Upper lobe of right lung (tissue), 1 donor: ENCODE measurements around the gene CNTNAP2. TPM values are rescaled to one million over a fixed set of nuclear protein-coding genes. Genes with fewer than 3 reads are reported as not detected.

Source experiments
- ATAC-seq: fragments of 200-7000 bp; cut with Tn5 transposase; one replicate; pipeline ENCODE4 v1.9.1; 2020; ENCODE audit warnings: mild to moderate bottlenecking, moderate library complexity
- DNase-seq: peaks from one replicate; pipeline ENCODE4 v3.0.0-alpha.2; 2020
- H3K27ac ChIP-seq: fragments of 200-600 bp; one replicate; pipeline ENCODE4 v1.8.0; 2022
- H3K27me3 ChIP-seq: fragments of 200-600 bp; one replicate; pipeline ENCODE4 v1.8.0; 2022; ENCODE audit warnings: mild to moderate bottlenecking
- H3K36me3 ChIP-seq: fragments of 200-600 bp; one replicate; pipeline ENCODE4 v1.8.0; 2022
- H3K4me1 ChIP-seq: fragments of 200-600 bp; one replicate; pipeline ENCODE4 v1.8.0; 2022
- H3K4me3 ChIP-seq: fragments of 200-600 bp; one replicate; pipeline ENCODE4 v1.8.0; 2022; ENCODE audit warnings: mild to moderate bottlenecking
- H3K9me3 ChIP-seq: fragments of 200-600 bp; one replicate; pipeline ENCODE4 v1.8.0; 2022
- intact Hi-C: fragments of 100-400 bp; cut with DNase I; formaldehyde crosslinking; loops from one replicate; pipeline ENCODE4 v1.11.0; 2022
- total RNA-seq: library from RNA; stranded (reverse); fragmentation: NEBNext Ultra II Directional; extraction: Animal tissue kit (Norgen Biotek cat#: 25700); gene quantifications from one replicate; pipeline ENCODE4 v1.2.1, GENCODE V29; 2021
- TF ChIP-seq, protein P1 (sequence below): fragments of 200-600 bp; IDR thresholded peaks from one replicate; pipeline ENCODE4 v1.8.0; 2022; ENCODE audit warnings: antibody characterized with exemption
- donor health status: DM: no; HTN: yes; CAD: no; lungs with severe emphysema.

CNTNAP2 gene
- total RNA-seq, 1 donor from 2014 or later = 0.41 TPM

DNA sequence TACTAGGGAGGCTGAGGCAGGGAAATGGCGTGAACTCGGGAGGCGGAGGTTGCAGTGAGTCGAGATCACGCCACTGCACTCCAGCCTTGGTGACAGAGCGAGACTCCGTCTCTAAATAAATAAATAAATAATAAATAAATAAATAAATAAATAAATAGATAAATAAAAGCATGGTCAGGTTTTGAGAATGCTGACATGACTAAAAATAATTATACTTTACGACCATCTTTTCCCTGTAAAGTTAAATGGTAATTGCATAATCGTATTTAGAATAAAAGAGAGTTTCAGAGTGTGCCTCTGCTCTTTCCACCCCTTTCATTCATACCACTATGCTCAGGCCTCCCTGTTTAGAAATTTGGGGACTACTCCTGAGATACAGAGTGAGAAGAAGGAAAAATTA, 326.5 kb downstream of the CNTNAP2 start:
- Histone ChIP-seq H3K27me3 (no peaks in the 10 kb centered on the region), H3K9me3 (no peaks in the 10 kb centered on the region), H3K4me3 (no peak overlapping the region), H3K27ac (no peak overlapping the region), H3K36me3 (no peaks in the 10 kb centered on the region), H3K4me1 (no peaks in the 10 kb centered on the region)
- ATAC-seq (no peak), DNase-seq (no peak)
- TF ChIP-seq, protein P1, sequence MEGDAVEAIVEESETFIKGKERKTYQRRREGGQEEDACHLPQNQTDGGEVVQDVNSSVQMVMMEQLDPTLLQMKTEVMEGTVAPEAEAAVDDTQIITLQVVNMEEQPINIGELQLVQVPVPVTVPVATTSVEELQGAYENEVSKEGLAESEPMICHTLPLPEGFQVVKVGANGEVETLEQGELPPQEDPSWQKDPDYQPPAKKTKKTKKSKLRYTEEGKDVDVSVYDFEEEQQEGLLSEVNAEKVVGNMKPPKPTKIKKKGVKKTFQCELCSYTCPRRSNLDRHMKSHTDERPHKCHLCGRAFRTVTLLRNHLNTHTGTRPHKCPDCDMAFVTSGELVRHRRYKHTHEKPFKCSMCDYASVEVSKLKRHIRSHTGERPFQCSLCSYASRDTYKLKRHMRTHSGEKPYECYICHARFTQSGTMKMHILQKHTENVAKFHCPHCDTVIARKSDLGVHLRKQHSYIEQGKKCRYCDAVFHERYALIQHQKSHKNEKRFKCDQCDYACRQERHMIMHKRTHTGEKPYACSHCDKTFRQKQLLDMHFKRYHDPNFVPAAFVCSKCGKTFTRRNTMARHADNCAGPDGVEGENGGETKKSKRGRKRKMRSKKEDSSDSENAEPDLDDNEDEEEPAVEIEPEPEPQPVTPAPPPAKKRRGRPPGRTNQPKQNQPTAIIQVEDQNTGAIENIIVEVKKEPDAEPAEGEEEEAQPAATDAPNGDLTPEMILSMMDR = no peak
- intact Hi-C loops = no loop called here

DNA sequence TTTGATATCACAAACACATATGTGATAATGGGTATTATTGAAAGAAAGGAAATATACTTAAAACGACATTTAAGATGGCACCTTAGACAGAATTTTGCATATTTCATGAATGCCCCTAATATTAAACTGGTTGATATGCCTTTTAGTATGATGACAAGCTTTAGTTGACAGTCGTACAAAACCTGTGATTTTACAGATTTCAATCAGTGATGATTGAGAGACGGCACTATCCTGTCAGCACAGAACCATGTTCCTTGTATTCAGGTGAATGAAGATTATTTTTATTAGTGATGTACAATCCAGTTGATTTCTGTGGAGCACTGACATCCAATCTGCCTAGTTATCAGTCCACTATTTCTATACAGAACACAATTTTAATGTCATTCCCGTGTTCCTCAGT, 333.0 kb downstream of the CNTNAP2 start:
- TF ChIP-seq, protein P1 = no peak
- intact Hi-C loops = no loop called here
- Histone ChIP-seq H3K27ac (no peak overlapping the region), H3K36me3 (no peaks in the 10 kb centered on the region), H3K4me1 (no peaks in the 10 kb centered on the region), H3K27me3 (no peaks in the 10 kb centered on the region), H3K9me3 (no peaks in the 10 kb centered on the region), H3K4me3 (no peak overlapping the region)
- ATAC-seq = no peak
- DNase-seq = no peak

DNA sequence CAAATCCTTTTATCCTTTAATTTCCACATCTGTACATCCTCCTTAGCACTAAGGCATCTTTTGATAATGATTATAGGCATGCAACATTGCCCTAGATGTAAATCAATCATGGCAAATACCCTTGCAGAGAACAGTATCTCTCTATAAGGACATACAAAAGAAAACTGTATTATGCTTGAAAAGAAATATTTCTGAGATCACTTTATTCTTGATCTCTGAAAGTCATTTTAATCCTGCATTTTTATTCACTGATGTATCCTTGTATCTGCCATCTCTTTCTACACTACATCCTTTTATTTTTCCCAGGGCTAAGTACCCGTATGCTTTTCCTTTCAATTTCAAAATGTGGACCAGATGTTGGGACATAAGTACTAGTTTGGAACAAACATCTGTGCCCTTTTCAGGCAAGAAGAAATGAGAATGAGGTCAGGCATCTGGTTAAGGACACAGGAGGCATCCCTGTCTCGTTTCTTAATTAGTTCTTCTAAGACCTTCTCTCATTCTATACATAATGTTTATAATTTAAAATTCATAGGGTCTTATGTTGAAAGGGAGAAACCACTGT, 338.6 kb downstream of the CNTNAP2 start:
- Histone ChIP-seq H3K27me3 (no peaks in the 10 kb centered on the region), H3K4me1 (no peaks in the 10 kb centered on the region), H3K27ac (no peak overlapping the region), H3K4me3 (no peak overlapping the region), H3K9me3 (no peaks in the 10 kb centered on the region), H3K36me3 (no peaks in the 10 kb centered on the region)
- intact Hi-C loops = no loop called here
- TF ChIP-seq, protein P1 = no peak
- DNase-seq = no peak
- ATAC-seq = no peak

DNA sequence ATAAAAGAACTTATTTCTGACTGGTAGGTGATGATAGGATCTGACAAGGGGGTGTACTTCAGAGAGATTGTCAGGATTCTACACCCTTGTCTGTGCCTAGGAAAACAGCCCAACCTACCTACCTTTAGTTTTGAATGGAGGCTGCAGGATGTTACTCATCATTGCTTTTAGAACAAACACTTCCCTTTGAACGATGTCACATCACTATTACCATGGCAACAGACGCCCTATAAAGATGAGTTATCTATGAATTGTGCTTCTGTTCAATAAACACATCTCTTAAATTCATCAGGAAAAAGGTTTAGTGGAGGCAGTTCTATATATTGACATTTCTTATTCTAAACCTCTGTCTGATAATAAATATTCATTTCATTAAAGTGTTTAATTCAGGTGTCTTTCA, 362.4 kb downstream of the CNTNAP2 start:
- H3K36me3 ChIP-seq = no peaks in the 10 kb centered on the region
- ATAC-seq (no peak), DNase-seq (no peak)
- no peak overlapping the region for H3K27ac ChIP-seq
- H3K9me3 ChIP-seq = no peaks in the 10 kb centered on the region
- H3K4me1 ChIP-seq = no peaks in the 10 kb centered on the region
- TF ChIP-seq, protein P1 = no peak
- no peaks in the 10 kb centered on the region for H3K27me3 ChIP-seq
- intact Hi-C loops = no loop called here
- no peak overlapping the region for H3K4me3 ChIP-seq

DNA sequence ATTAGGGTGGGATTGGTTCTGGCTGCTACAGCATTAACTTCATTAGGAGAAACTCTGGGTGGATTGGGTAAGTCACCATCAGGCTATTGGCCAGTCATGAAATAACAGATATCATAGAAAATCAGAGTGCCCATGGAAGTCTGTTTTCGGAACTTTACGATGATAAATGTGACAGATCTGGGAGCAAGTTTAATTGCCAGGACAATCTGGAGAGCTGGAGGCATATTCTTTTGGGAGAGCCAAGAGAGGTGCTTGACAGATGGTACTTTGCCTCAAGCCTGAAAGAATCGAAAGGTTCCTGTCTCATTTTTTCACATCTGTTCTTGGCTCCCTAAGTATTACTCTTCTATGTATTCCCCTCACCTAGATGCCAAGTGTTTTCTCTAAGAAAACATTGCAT, 369.9 kb downstream of the CNTNAP2 start:
- Histone ChIP-seq H3K4me1 (no peaks in the 10 kb centered on the region), H3K27ac (no peak overlapping the region), H3K9me3 (no peaks in the 10 kb centered on the region), H3K4me3 (no peak overlapping the region), H3K36me3 (no peaks in the 10 kb centered on the region), H3K27me3 (no peaks in the 10 kb centered on the region)
- ATAC-seq (no peak), DNase-seq (no peak)
- intact Hi-C loops = no loop called here
- TF ChIP-seq, protein P1 = no peak

DNA sequence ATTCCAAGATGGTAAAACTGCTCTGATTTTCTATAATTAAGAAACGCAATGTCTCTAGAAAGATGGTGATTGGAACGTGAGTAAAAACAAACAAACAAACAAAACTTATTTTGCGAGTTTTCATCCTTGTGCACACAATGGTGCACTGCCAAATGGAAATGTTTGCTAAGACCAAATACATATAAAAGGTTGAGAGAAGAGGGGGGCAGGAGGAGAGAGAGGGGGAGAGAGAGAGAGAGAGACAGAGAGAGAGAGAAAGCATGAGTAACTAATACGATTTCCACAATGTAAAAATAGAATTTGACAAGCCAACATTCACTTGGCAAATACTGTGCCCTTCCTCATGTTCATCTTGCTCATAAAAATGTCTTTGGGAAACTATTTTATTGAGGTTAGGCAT, 375.4 kb downstream of the CNTNAP2 start:
- intact Hi-C loops = no loop called here
- TF ChIP-seq, protein P1 = no peak

More for the DNA sequence above, 375.4 kb downstream of the CNTNAP2 start:
- DNase-seq (no peak), ATAC-seq (no peak)
- H3K9me3 ChIP-seq = no peaks in the 10 kb centered on the region
- no peaks in the 10 kb centered on the region for H3K27me3 ChIP-seq
- no peak overlapping the region for H3K27ac ChIP-seq
- no peak overlapping the region for H3K4me3 ChIP-seq
- H3K4me1 ChIP-seq = no peaks in the 10 kb centered on the region
- H3K36me3 ChIP-seq = no peaks in the 10 kb centered on the region
